IMR-90 (cell line): Measurements from ENCODE around the gene AP3B1. TPM values are rescaled to one million over a fixed set of nuclear protein-coding genes. Genes with fewer than 3 reads are reported as not detected.

ENCODE experiments used
- ATAC-seq: fragments of 200-7000 bp; cut with Tn5 transposase; 2 replicates; pipeline ENCODE4 v1.9.1; 2020; ENCODE audit warnings: low read depth, mild to moderate bottlenecking, moderate library complexity
- BruUV-seq: library from RNA; stranded (reverse); fragments of 400-500 nt; replicated peaks from 2 replicates; lab custom pipeline; 2021; lab: Mats Ljungman, UMichigan
- CTCF ChIA-PET: fragments of 300-600 bp; formaldehyde crosslinking; extraction: SDS; loops from one replicate; lab custom pipeline; 2021; ENCODE audit warnings: antibody characterized with exemption; lab: Yijun Ruan, JAX
- POLR2A ChIA-PET: fragments of 300-600 bp; sonication (Branson Sonifier 250); formaldehyde crosslinking; loops from one replicate; lab custom pipeline; 2022; ENCODE audit warnings: antibody characterized with exemption; ENCODE audit not compliant: unreplicated experiment; lab: Charles Lee
- DNase-seq: peaks from one replicate; pipeline ENCODE4 v3.0.0; 2013
- H2AFZ ChIP-seq: replicated peaks from 2 replicates; pipeline ENCODE3; 2013; ENCODE audit warnings: low read length, mild to moderate bottlenecking; ENCODE audit not compliant: poor library complexity
- H2AK5ac ChIP-seq: 2 replicates; pipeline ENCODE4 v1.6.1; 2013; ENCODE audit warnings: low read depth, low read length, inconsistent platforms
- H2AK9ac ChIP-seq: replicated peaks from 2 replicates; pipeline ENCODE3; 2013; ENCODE audit warnings: mild to moderate bottlenecking, low read depth, low read length, moderate library complexity; ENCODE audit not compliant: poor library complexity
- H2BK120ac ChIP-seq: 2 replicates; pipeline ENCODE4 v1.6.1; 2013; ENCODE audit warnings: low read depth, low read length, inconsistent platforms
- H2BK15ac ChIP-seq: 3 replicates; pipeline ENCODE4 v1.6.1; 2013; ENCODE audit warnings: low read depth, low read length, inconsistent platforms
- H2BK20ac ChIP-seq: 2 replicates; pipeline ENCODE4 v1.6.1; 2013; ENCODE audit warnings: low read depth, mild to moderate bottlenecking, inconsistent platforms, low read length, moderate library complexity
- H2BK5ac ChIP-seq: 2 replicates; pipeline ENCODE4 v1.6.1; 2013; ENCODE audit warnings: mild to moderate bottlenecking, low read depth, low read length, inconsistent platforms; ENCODE audit not compliant: poor library complexity, severe bottlenecking
- H3K14ac ChIP-seq: replicated peaks from 2 replicates; pipeline ENCODE4 v1.6.1; 2013; ENCODE audit warnings: low read depth, low read length, inconsistent platforms
- H3K18ac ChIP-seq: 2 replicates; pipeline ENCODE4 v1.6.1; 2013; ENCODE audit warnings: low read depth, low read length, control low read depth
- H3K23ac ChIP-seq: 2 replicates; pipeline ENCODE4 v1.6.1; 2013; ENCODE audit warnings: low read depth, low read length, inconsistent platforms
- H3K27ac ChIP-seq: 2 replicates; pipeline ENCODE4 v1.5.1; 2013; ENCODE audit warnings: mild to moderate bottlenecking, control low read depth, low read length; ENCODE audit not compliant: insufficient read depth
- H3K27me3 ChIP-seq: 2 replicates; pipeline ENCODE4 v1.6.1; 2013; ENCODE audit warnings: low read length; ENCODE audit not compliant: control insufficient read depth, insufficient read depth
- H3K36me3 ChIP-seq: 2 replicates; pipeline ENCODE4 v1.6.1; 2013; ENCODE audit warnings: low read length, mixed read lengths; ENCODE audit not compliant: control insufficient read depth, insufficient read depth
- H3K4ac ChIP-seq: 2 replicates; pipeline ENCODE4 v1.6.1; 2013; ENCODE audit warnings: low read depth, low read length, inconsistent platforms
- H3K4me1 ChIP-seq: 2 replicates; pipeline ENCODE4 v1.6.1; 2013; ENCODE audit warnings: low read length, mixed read lengths; ENCODE audit not compliant: control insufficient read depth, insufficient read depth
- H3K4me2 ChIP-seq: 2 replicates; pipeline ENCODE4 v1.6.1; 2013; ENCODE audit warnings: low read depth, mild to moderate bottlenecking, control low read depth, low read length, moderate library complexity
- H3K4me3 ChIP-seq: 2 replicates; pipeline ENCODE4 v1.5.1; 2013; ENCODE audit warnings: low read depth, mild to moderate bottlenecking, control low read depth, low read length, moderate library complexity; ENCODE audit not compliant: insufficient read depth
- H3K56ac ChIP-seq: 2 replicates; pipeline ENCODE4 v1.6.1; 2013; ENCODE audit warnings: low read length, inconsistent platforms; ENCODE audit not compliant: insufficient read depth; ENCODE audit errors: extremely low read depth
- H3K79me1 ChIP-seq, 2 experiments: 2 replicates each; pipeline ENCODE4 v1.6.1; 2013; ENCODE audit warnings: low read length in 2 of 2, inconsistent platforms in 1 of 2, low read depth in 1 of 2
- H3K9ac ChIP-seq: 2 replicates; pipeline ENCODE4 v1.6.1; 2013; ENCODE audit warnings: low read depth, low read length, control low read depth
- H3K9me1 ChIP-seq: 2 replicates; pipeline ENCODE4 v1.6.1; 2013; ENCODE audit warnings: low read length, inconsistent platforms; ENCODE audit not compliant: insufficient read depth
- H3K9me3 ChIP-seq: 2 replicates; pipeline ENCODE4 v1.6.1; 2013; ENCODE audit warnings: low read length; ENCODE audit not compliant: control insufficient read depth, insufficient read depth
- H4K20me1 ChIP-seq: 2 replicates; pipeline ENCODE4 v1.6.1; 2013; ENCODE audit warnings: low read length, inconsistent platforms; ENCODE audit not compliant: insufficient read depth
- H4K5ac ChIP-seq: 2 replicates; pipeline ENCODE4 v1.6.1; 2013; ENCODE audit warnings: mild to moderate bottlenecking, low read depth, low read length, control low read depth
- H4K8ac ChIP-seq, 2 experiments: 2 replicates each; pipeline ENCODE4 v1.6.1; 2013; ENCODE audit warnings: low read depth in 2 of 2, low read length in 2 of 2, control low read depth in 1 of 2, inconsistent platforms in 1 of 2
- H4K91ac ChIP-seq: 2 replicates; pipeline ENCODE4 v1.6.1; 2013; ENCODE audit warnings: low read depth, low read length, inconsistent platforms; ENCODE audit not compliant: insufficient read depth
- USF2 ChIP-seq: fragments of 150-350 bp; IDR thresholded peaks from 2 replicates; pipeline ENCODE4 v1.6.1; 2017; ENCODE audit warnings: mild to moderate bottlenecking, antibody characterized with exemption, low read length, low read depth
- WGBS, 2 experiments: methylation state at CpG; one replicate each; pipeline versions ENCODE4 v1.1.5 to v1.1.7; 2013; ENCODE audit warnings: missing lambda C conversion rate in 2 of 2; ENCODE audit not compliant: insufficient read length in 1 of 2; ENCODE audit errors: extremely low coverage in 2 of 2; 5-methylcytosine and 5-hydroxymethylcytosine counted together
- dilution Hi-C: fragments of 300-500 bp; cut with HindIII; formaldehyde crosslinking; loops from one replicate; pipeline ENCODE4 v1.14.3; 2018; ENCODE audit warnings: low sequenced_read_pairs; ENCODE audit not compliant: unreplicated experiment
- in situ Hi-C: fragments of 300-500 bp; cut with MboI; formaldehyde crosslinking; loops from 3 replicates; pipeline ENCODE4 v1.14.3; 2019; ENCODE audit warnings: low sequenced_read_pairs, inconsistent platforms, mixed read lengths
- intact Hi-C: fragments of 100-400 bp; cut with micrococcal nuclease; formaldehyde crosslinking; loops from 2 replicates; pipeline ENCODE4 v1.10.0; 2022
- polyA plus RNA-seq, 3 experiments: library from polyadenylated mRNA; depleted of rRNA; stranded (reverse); fragments of >200 nt; gene quantifications; 2 replicates each; pipeline ENCODE4 v1.2.3, GENCODE V29; 2012; ENCODE audit warnings: low replicate concordance in 1 of 3
- total RNA-seq: library from RNA; depleted of rRNA; stranded (reverse); fragments of >200 nt; gene quantifications from 2 replicates; pipeline ENCODE4 v1.2.3, GENCODE V29; 2012

The AP3B1 gene
- total and polyA plus RNA-seq, 2 of the 4 experiments (the other 2 are of a cell fraction) = 33.1 to 59.0 TPM

GRCh38 chr5:78063495-78063894 is 231.0 kb downstream of the AP3B1 start:
- Histone ChIP-seq H3K56ac (no peak overlapping the region), H3K27ac (no peak overlapping the region), H4K8ac (no peak overlapping the region), H3K4me3 (no peak overlapping the region), H2AK5ac (no peak overlapping the region), H3K9me1 (no peaks in the 10 kb centered on the region), H3K9ac (no peak overlapping the region), H3K4ac (no peak overlapping the region), H2AFZ (no peak overlapping the region), H2BK20ac (no peak overlapping the region), H4K91ac (no peak overlapping the region), H3K36me3 (peaks cover 2% of the 10 kb centered on the region), H2AK9ac (no peak overlapping the region), H3K9me3 (no peaks in the 10 kb centered on the region), H3K18ac (no peak overlapping the region), H3K4me1 (no peaks in the 10 kb centered on the region; the same call in 1 of the 2 replicates), H3K27me3 (no peaks in the 10 kb centered on the region), H2BK15ac (no peak overlapping the region), H4K5ac (no peak overlapping the region), H3K23ac (no peak overlapping the region), H4K20me1 (peaks cover 2% of the 10 kb centered on the region; the same call in 1 of the 2 replicates), H3K14ac (no peak overlapping the region), H3K4me2 (no peak overlapping the region), H2BK120ac (no peak overlapping the region), H2BK5ac (no peak overlapping the region), H3K79me1 (peaks cover 0 to 3% of the 10 kb centered on the region in 2 experiments; a peak in 1 of 4 replicates)
- ATAC-seq (no peak), DNase-seq (no peak)
- in situ Hi-C loops (no loop called here), intact Hi-C loops (no loop called here), dilution Hi-C loops (no loop called here)
- no TSS peak for BruUV-seq
- TF ChIP-seq USF2 = no peak
- POLR2A ChIA-PET = interaction anchor here (0.7 kb wide), 1 partner anchor 890 kb away, joined by 3 read pairs; no protein-coding TSS in a partner anchor
- CTCF ChIA-PET = interaction anchor here (1.0 kb wide), 1 partner anchor 10 kb away, joined by 3 read pairs; no protein-coding TSS in a partner anchor
- WGBS, 2 experiments = no CpG with 5 or more reads among the region's 2 CpGs
